Right lobe of liver (tissue), 6 donors: ENCODE data around the gene HPX. TPM values are rescaled to one million over a fixed set of nuclear protein-coding genes. Genes with fewer than 3 reads are reported as not detected.

ENCODE experiments used
- ATAC-seq, 4 donors: fragments of 200-7000 bp; cut with Tn5 transposase; one replicate each; pipeline ENCODE4 v1.9.1; 2020; ENCODE audit warnings: mild to moderate bottlenecking in 4 of 4, moderate library complexity in 4 of 4
- DNase-seq, 3 donors: peaks; one replicate each; pipeline ENCODE4 v3.0.0-alpha.2; 2020
- H3K27ac ChIP-seq, 3 donors: fragments of 200-600 bp; one replicate each; pipeline ENCODE4 v1.8.0; 2022
- H3K27me3 ChIP-seq, 2 donors: fragments of 200-600 bp; one replicate each; pipeline ENCODE4 v1.8.0; 2022
- H3K36me3 ChIP-seq, 4 donors: fragments of 200-600 bp; sonication (generic) in 1 of 4; one replicate each; pipeline versions ENCODE4 v1.5.1 to v1.8.0; 2017 to 2022; ENCODE audit warnings: control low read depth in 1 of 4
- H3K4me1 ChIP-seq, 4 donors: fragments of 200-600 bp; sonication (generic) in 1 of 4; one replicate each; pipeline versions ENCODE4 v1.5.1 to v1.8.0; 2017 to 2022; ENCODE audit warnings: control low read depth in 1 of 4
- H3K4me3 ChIP-seq, 3 donors: fragments of 200-600 bp; one replicate each; pipeline ENCODE4 v1.8.0; 2022
- H3K9me3 ChIP-seq, 4 donors: fragments of 200-600 bp; sonication (generic) in 1 of 4; one replicate each; pipeline versions ENCODE4 v1.5.1 to v1.8.0; 2017 to 2022; ENCODE audit warnings: control low read depth in 1 of 4
- POLR2A ChIP-seq: fragments of 450-650 bp; IDR thresholded peaks from one replicate; pipeline ENCODE4 v1.6.1; 2017; ENCODE audit warnings: antibody characterized with exemption, mild to moderate bottlenecking
- WGBS: methylation state at CpG from one replicate; pipeline ENCODE4 v1.1.6; 2018; ENCODE audit warnings: low coverage, low lambda C conversion rate; ENCODE audit not compliant: insufficient coverage; ENCODE audit errors: missing lambda C conversion rate; 5-methylcytosine and 5-hydroxymethylcytosine counted together
- intact Hi-C, 2 donors: fragments of 100-400 bp; cut with DNase I; formaldehyde crosslinking; loops; one replicate each; pipeline versions ENCODE4 v1.11.2 to v1.14.1; 2022
- total RNA-seq, 6 experiments: library from RNA; depleted of rRNA in 2 of 6; stranded (reverse); fragments of >200 nt in 2 of 6; fragmentation: NEBNext Ultra II Directional in 3 of 6; extraction: Animal tissue kit (Norgen Biotek cat#: 25700) in 3 of 6; gene quantifications; one replicate each; pipeline versions ENCODE4 v1.1.0 to v1.2.4, GENCODE V29; 2016 to 2023
- TF ChIP-seq, protein P1 (sequence below), 4 donors: fragments of 200-600 bp in 3 of 4; fragments of 450-650 bp in 1 of 4; IDR thresholded peaks; one replicate each; pipeline versions ENCODE4 v1.5.1 to v1.8.0; 2016 to 2022; ENCODE audit warnings: antibody characterized with exemption in 4 of 4, mild to moderate bottlenecking in 2 of 4
- donor health status: DM: no; HTN: yes; CAD: no.
- donor health status: DM: no; HTN: no; CAD: no.
- donor health status: DM: no; HTN: no; CAD: no.
- donor health status: DM: no; HTN: yes; CAD: no.
- donor health status: DM: no; HTN: yes; CAD: no.

HPX gene
- total RNA-seq, 6 experiments from 2014 or later = 3,555 to 5,250 (median 4,456) TPM

DNA sequence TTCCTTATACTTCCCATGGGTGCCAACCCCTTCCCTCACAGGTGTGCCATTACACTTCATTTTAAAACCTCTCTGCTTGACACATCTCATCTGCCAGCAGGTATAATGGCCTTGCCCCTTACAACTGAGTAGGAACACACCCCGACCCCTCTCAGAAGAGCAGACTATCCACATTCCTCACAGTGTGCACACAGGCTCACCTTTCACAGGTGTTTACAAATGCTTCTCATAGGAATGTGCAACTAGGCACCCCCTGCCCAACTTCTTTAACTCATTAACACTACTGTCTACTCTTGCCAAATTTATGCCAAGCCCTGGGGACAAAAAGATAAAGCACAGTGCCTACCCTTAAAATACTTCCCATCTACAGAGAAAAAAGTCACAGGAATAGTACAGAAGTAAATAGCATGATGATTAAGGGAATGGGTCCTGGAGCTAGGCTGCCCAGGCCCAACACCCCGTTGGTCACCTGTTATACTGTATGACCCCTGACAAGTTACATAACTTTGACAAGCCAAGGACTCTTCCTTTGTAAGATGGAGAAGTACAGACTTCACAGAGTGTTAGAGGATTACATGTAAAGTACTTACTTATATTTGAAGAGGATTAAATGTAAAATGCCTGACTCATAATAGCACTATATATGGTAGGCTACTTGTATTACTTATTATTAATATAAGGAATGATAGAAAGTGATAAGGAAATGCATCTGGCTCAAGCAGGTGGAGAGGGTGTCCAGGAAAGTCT lies 17.7 kb upstream of the HPX start:
- Histone ChIP-seq H3K27me3 (no peaks in the 10 kb centered on the region), H3K27ac (no peak overlapping the region), H3K4me3 (no peak overlapping the region), H3K36me3 (peaks cover 0 to 14% (median 9%) of the 10 kb centered on the region in 4 donors), H3K9me3 (no peaks in the 10 kb centered on the region), H3K4me1 (no peaks in the 10 kb centered on the region)
- 60% methylated on average over 1 of the region's 2 CpGs for WGBS
- intact Hi-C loops = no loop called here
- TF ChIP-seq, protein P1, sequence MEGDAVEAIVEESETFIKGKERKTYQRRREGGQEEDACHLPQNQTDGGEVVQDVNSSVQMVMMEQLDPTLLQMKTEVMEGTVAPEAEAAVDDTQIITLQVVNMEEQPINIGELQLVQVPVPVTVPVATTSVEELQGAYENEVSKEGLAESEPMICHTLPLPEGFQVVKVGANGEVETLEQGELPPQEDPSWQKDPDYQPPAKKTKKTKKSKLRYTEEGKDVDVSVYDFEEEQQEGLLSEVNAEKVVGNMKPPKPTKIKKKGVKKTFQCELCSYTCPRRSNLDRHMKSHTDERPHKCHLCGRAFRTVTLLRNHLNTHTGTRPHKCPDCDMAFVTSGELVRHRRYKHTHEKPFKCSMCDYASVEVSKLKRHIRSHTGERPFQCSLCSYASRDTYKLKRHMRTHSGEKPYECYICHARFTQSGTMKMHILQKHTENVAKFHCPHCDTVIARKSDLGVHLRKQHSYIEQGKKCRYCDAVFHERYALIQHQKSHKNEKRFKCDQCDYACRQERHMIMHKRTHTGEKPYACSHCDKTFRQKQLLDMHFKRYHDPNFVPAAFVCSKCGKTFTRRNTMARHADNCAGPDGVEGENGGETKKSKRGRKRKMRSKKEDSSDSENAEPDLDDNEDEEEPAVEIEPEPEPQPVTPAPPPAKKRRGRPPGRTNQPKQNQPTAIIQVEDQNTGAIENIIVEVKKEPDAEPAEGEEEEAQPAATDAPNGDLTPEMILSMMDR (IDR thresholded peaks at IDR 0.05) = no peak
- TF ChIP-seq POLR2A = no peak
- DNase-seq = no peak
- no peak for ATAC-seq

DNA sequence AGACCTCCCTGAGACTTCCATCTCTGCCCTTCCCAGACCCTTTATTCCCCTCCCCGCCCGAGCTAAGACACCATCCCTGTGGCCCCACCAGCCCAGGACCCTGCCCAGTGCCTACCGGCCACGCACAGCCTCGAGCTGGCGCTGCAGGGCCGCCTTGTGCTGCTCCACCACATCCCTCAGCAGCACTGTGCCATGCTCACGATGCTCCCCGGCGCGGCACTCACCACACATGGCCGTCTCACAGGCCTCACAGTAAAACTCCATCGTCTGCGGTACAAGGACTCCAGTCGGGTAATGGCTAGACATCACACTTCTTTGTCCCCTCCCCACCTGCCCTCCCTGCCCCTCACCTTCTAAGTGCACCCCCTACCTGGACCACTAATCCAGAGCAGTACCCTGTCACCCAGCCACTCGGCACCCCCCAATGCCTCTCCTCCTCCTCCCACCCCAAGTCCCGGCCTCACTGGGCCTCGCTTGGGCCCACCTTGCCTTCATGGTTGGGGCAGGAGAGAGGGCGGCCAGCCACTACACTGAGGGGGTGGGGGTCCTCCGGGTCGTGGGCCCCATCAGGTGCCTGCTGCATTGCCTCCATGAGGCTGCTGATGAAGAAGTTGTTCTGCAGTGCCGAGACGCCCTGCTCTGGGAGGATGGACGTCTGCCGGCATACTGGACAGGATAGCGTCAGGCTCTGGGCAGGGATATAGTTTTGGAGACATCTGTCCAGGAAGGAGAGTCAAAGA lies 17.0 kb upstream of the HPX start:
- Histone ChIP-seq H3K4me3 (no peak overlapping the region), H3K36me3 (peaks cover 0 to 14% (median 9%) of the 10 kb centered on the region in 4 donors), H3K27ac (no peak overlapping the region), H3K27me3 (no peaks in the 10 kb centered on the region), H3K9me3 (no peaks in the 10 kb centered on the region), H3K4me1 (no peaks in the 10 kb centered on the region)
- no peak for ATAC-seq
- intact Hi-C loops = no loop called here
- TF ChIP-seq, protein P1 (IDR thresholded peaks at IDR 0.05) = no peak
- no peak for TF ChIP-seq POLR2A
- WGBS = 89% methylated on average over 20 of the region's 26 CpGs
- no peak for DNase-seq

DNA sequence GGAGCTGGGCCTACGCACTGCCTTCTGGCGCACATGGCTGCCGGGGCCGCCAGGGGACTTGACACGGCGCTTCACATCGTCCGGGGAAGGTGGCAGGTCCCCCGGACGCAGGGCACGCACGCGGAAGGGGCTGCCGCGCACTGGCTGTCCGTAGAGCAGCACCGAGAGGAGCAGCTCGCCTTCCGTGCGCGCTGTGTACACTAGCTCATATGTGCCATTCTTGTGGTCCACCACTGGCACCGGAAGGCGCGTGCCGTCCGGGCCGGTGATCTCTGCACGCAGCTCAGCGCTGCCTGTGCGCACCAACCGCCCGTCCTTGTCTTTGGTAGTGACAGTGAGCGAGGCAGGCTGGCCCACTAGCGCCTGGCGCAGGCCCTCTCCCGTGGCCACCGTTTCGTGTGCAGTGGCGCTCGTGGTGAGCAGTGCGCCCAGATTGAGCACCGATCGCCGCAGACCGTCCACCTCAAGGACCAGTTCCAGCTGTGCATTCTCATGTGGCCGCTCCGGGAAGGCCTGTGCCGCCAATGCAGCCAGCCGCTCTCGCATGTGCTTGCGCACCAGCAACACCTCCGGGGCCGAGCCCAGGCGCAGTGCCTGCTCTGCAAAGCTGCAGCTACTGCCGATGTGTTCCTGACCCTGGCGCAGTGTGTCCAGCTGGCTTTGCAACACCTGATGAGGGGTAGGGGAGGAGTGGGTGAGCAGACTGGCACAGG lies 15.7 kb upstream of the HPX start:
- Histone ChIP-seq H3K27me3 (no peaks in the 10 kb centered on the region), H3K36me3 (peaks cover 0 to 16% (median 11%) of the 10 kb centered on the region in 4 donors), H3K4me3 (no peak overlapping the region), H3K9me3 (no peaks in the 10 kb centered on the region), H3K27ac (no peak overlapping the region), H3K4me1 (no peaks in the 10 kb centered on the region)
- WGBS = 100% methylated on average over 10 of the region's 56 CpGs
- TF ChIP-seq POLR2A = no peak
- TF ChIP-seq, protein P1 (IDR thresholded peaks at IDR 0.05) = no peak
- ATAC-seq (peak in 1 of 4 donors; percentile 10), DNase-seq (no peak)
- intact Hi-C loops = no loop called here

DNA sequence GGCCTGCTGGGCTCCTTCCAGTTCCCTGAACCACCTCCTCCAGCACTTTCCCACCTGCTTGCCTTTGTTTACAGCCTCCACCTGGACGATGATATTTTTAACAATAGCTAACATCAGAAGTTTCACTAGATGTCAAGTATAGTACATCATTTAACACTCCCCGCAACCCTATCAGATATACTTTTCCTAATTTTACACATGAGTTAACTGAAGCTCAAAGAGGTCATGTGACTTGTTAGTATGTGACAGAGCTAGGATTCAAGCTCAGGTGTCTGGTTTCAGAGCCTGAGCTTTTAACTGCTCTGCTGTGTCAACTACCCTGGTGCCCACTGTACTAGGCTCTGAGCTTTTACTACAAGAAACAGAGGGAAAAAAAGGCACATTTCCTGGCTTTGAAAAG lies 14.3 kb upstream of the HPX start:
- Histone ChIP-seq H3K27me3 (no peaks in the 10 kb centered on the region), H3K9me3 (no peaks in the 10 kb centered on the region), H3K36me3 (peaks cover 0 to 28% (median 15%) of the 10 kb centered on the region in 4 donors), H3K27ac (no peak overlapping the region), H3K4me3 (no peak overlapping the region), H3K4me1 (no peaks in the 10 kb centered on the region)
- intact Hi-C loops = no loop called here
- no peak for TF ChIP-seq POLR2A
- TF ChIP-seq, protein P1 (IDR thresholded peaks at IDR 0.05) = no peak
- DNase-seq = no peak
- no peak for ATAC-seq
- 83% methylated on average over 2 of the region's 2 CpGs for WGBS
